ENCODE results near the gene CREBZF. TPM values are rescaled to one million over a fixed set of nuclear protein-coding genes. Genes with fewer than 3 reads are reported as not detected.
A peak's percentile ranks its signal among the peaks of the same experiment; 100 is the strongest.

Gene CREBZF
- total RNA-seq, 2 donors from 2014 or later = 39.3 to 47.5 TPM

DNA sequence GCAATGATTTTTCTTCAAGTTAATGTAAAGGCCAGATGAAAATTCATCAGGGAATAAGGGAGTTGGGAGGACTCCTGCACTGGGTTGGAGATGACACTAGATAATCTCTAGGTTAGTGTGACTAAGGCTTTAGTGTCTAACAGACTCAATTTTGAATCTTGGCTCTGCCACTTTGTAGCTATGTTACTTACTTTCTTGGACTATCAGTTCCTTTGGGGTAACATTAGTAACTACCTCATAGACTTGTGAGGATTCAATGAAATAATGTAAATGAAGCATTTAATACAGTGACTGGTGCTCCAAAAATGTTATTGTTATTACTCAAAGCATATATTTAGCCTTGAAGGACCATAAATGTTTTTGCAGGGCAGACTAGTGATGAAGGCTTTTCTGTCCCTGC lies 30.6 kb upstream of the CREBZF start:
- H3K27ac ChIP-seq (ENCODE audit: low read depth, low read length) = no peak overlapping the region
- TF ChIP-seq, protein P1, sequence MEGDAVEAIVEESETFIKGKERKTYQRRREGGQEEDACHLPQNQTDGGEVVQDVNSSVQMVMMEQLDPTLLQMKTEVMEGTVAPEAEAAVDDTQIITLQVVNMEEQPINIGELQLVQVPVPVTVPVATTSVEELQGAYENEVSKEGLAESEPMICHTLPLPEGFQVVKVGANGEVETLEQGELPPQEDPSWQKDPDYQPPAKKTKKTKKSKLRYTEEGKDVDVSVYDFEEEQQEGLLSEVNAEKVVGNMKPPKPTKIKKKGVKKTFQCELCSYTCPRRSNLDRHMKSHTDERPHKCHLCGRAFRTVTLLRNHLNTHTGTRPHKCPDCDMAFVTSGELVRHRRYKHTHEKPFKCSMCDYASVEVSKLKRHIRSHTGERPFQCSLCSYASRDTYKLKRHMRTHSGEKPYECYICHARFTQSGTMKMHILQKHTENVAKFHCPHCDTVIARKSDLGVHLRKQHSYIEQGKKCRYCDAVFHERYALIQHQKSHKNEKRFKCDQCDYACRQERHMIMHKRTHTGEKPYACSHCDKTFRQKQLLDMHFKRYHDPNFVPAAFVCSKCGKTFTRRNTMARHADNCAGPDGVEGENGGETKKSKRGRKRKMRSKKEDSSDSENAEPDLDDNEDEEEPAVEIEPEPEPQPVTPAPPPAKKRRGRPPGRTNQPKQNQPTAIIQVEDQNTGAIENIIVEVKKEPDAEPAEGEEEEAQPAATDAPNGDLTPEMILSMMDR (conservative IDR thresholded peaks at IDR 0.05) = no peak
- no peaks in the 10 kb centered on the region for H3K36me3 ChIP-seq (ENCODE audit: control insufficient read depth, insufficient read depth, low read length)
- Mint-ChIP-seq H3K4me1 (peaks cover 7% of the 10 kb centered on the region), H3K4me3 (no peak overlapping the region), H3K36me3 (ENCODE audit: low read depth) (no peaks in the 10 kb centered on the region), H3K9me3 (no peaks in the 10 kb centered on the region), H3K27me3 (ENCODE audit: insufficient read depth) (no peaks in the 10 kb centered on the region), H3K27ac (no peak overlapping the region)
- DNase-seq = no peak
- no peak overlapping the region for H3K9ac ChIP-seq (ENCODE audit: extremely low read depth, low read length, poor library complexity, severe bottlenecking)
- no peaks in the 10 kb centered on the region for H3K4me1 ChIP-seq (ENCODE audit: control insufficient read depth, insufficient read depth, low read length)
- no peaks in the 10 kb centered on the region for H3K9me3 ChIP-seq (ENCODE audit: control insufficient read depth, low read length)
- H3K4me3 ChIP-seq (ENCODE audit: low read length) = no peak overlapping the region
- H3K27me3 ChIP-seq (ENCODE audit: control insufficient read depth, insufficient read depth, low read length, poor library complexity, severe bottlenecking) = no peaks in the 10 kb centered on the region

DNA sequence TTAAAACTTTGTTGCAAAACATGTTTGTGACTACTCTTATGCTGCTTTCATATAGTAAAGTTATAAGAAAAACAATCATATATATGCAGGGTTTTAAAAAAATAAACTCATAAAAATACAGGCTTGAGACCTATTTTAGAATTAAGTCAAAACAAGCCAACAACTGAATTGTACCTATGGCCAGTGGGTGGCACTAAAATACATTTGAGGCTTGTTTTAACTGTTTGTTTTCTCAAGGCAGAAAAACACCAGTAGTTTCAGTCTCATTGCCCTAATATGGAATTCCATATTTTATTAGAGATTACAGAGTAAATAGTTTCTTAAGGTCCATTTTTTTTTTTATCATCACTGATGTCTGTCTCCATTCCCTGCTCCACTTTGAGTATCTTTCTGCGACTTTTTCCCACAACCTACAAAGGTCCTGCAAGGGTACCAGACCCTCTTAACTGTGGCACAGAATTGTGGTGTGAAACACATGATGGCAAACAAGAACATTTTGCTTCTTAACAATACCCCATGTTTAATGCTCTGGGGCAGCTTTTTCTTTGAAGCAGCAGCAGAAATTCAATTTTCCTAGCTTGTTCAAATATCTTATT lies 29.6 kb upstream of the CREBZF start:
- TF ChIP-seq, protein P1 (conservative IDR thresholded peaks at IDR 0.05) = peak; percentile 71
- no peaks in the 10 kb centered on the region for H3K36me3 Mint-ChIP-seq (ENCODE audit: low read depth)
- peaks cover under 1% of the 10 kb centered on the region for H3K4me1 Mint-ChIP-seq
- WGBS, 2 experiments (ENCODE audit: insufficient coverage in 1 of 2, insufficient read length in 1 of 2) = 94% methylated on average over 1 of the region's 1 CpG; no CpG with 5 or more reads in 1 of the 2 experiments
- no peaks in the 10 kb centered on the region for H3K27me3 ChIP-seq (ENCODE audit: control insufficient read depth, insufficient read depth, low read length, poor library complexity, severe bottlenecking)
- no peak overlapping the region for H3K9ac ChIP-seq (ENCODE audit: extremely low read depth, low read length, poor library complexity, severe bottlenecking)
- no peaks in the 10 kb centered on the region for H3K9me3 Mint-ChIP-seq
- H3K4me3 Mint-ChIP-seq = no peak overlapping the region
- no peak overlapping the region for H3K27ac Mint-ChIP-seq
- no peak overlapping the region for H3K4me3 ChIP-seq (ENCODE audit: low read length)
- no peaks in the 10 kb centered on the region for H3K36me3 ChIP-seq (ENCODE audit: control insufficient read depth, insufficient read depth, low read length)
- no peaks in the 10 kb centered on the region for H3K4me1 ChIP-seq (ENCODE audit: control insufficient read depth, insufficient read depth, low read length)
- no peak for DNase-seq
- H3K27ac ChIP-seq (ENCODE audit: low read depth, low read length) = no peak overlapping the region
- H3K9me3 ChIP-seq (ENCODE audit: control insufficient read depth, low read length) = no peaks in the 10 kb centered on the region
- no peaks in the 10 kb centered on the region for H3K27me3 Mint-ChIP-seq (ENCODE audit: insufficient read depth)

DNA sequence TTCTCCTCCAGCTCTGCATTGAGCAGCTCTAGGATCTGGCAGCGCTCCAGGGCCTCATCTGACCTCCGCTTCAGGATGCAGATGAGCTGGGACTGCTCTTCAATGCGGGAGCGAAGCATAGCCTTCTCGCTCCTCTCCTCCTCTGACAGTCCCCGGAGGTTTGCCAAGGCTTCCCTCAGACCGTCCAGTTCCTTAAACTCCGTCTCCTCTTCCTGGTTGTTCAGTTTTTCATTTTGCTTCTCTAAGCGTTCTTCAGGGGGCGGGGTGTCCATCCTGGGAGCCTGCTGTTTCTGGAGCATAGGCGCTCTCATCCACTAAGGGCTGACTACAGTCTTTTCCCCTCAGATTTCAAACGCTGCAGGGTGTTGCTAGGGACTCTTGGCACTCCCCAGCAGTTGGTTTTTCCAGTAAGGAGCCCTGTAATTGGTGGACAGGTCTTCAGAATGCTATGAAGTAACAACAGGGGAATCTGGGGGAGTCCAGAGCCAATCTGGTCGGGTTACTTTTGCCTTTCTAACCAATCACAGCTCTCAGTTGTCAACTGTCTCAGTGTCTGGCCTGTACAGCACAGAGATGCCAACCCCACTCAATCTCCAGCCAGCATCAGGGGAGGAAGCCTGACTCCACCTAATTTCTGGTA lies 21.0 kb upstream of the CREBZF start, which contains the start of gene CCDC89:
Gene CCDC89, minus strand, starts transcription at position 376 of the 640 bp plus-strand sequence. Its CDS starts 65 bp downstream, at position 311.
- Histone ChIP-seq H3K4me1 (ENCODE audit: control insufficient read depth, insufficient read depth, low read length) (peaks cover 1% of the 10 kb centered on the region), H3K9ac (ENCODE audit: extremely low read depth, low read length, poor library complexity, severe bottlenecking) (no peak within 1 kb of the TSS), H3K9me3 (ENCODE audit: control insufficient read depth, low read length) (no peaks in the 10 kb centered on the region), H3K27me3 (ENCODE audit: control insufficient read depth, insufficient read depth, low read length, poor library complexity, severe bottlenecking) (no peaks in the 10 kb centered on the region), H3K36me3 (ENCODE audit: control insufficient read depth, insufficient read depth, low read length) (no peaks in the 10 kb centered on the region), H3K27ac (ENCODE audit: low read depth, low read length) (no peak within 1 kb of the TSS), H3K4me3 (ENCODE audit: low read length) (no peak within 1 kb of the TSS)
- Mint-ChIP-seq H3K4me1 (peaks cover 11% of the 10 kb centered on the region), H3K36me3 (ENCODE audit: low read depth) (no peaks in the 10 kb centered on the region), H3K27ac (no peak within 1 kb of the TSS), H3K9me3 (no peaks in the 10 kb centered on the region), H3K27me3 (ENCODE audit: insufficient read depth) (no peaks in the 10 kb centered on the region), H3K4me3 (no peak within 1 kb of the TSS)
- TF ChIP-seq, protein P1 (conservative IDR thresholded peaks at IDR 0.05) = no peak
- DNase-seq = no peak
- WGBS, 2 experiments (ENCODE audit: insufficient coverage in 1 of 2, insufficient read length in 1 of 2) = 91 to 92% methylated on average over 13 of the region's 13 CpGs

Data from endodermal cell (in vitro differentiated cells).